ENCODE results near the gene AAMP. TPM values are rescaled to one million over a fixed set of nuclear protein-coding genes. Genes with fewer than 3 reads are reported as not detected.

The AAMP gene
- 126 to 194 TPM (median 130 TPM) in 5 replicates for total RNA-seq (2022; extraction: Qiagen RNA extraction)

GRCh38 chr2:218269900-218270720 lies at the start of gene AAMP, which contains the start of gene PNKD:
AAMP (minus strand) TSS chr2:218270137; CDS start chr2:218270086, 51 bp downstream.
PNKD (plus strand) TSS chr2:218270519; CDS start chr2:218270536, 17 bp downstream.

GRCh38 chr2:218292048-218293014 lies 22.4 kb upstream of the AAMP start, which contains the start of gene TMBIM1:
TMBIM1 (minus strand) TSS chr2:218292503; CDS start chr2:218282141, 10,362 bp downstream.

GRCh38 chr2:218260742-218261422 lies 9.1 kb downstream of the AAMP start, which contains the start of gene GPBAR1:
GPBAR1 (plus strand) TSS chr2:218261015; CDS start chr2:218262725, 1,710 bp downstream.

GRCh38 chr2:218216674-218217359 lies 53.1 kb downstream of the AAMP start, which contains the start of gene ARPC2:
ARPC2 (plus strand) TSS chr2:218217189; CDS start chr2:218217471, 282 bp downstream.

Other genes with a start within 250 kb of the AAMP start
- gene RUFY4, start 200.9 kb downstream of the AAMP start, total RNA-seq (2022; extraction: Qiagen RNA extraction): 0.08 TPM in 1 of 5 replicates, not detected in the others
- 0.05 TPM in 1 of 5 replicates, not detected in the others for gene CXCR2, start 144.1 kb downstream of the AAMP start, total RNA-seq (2022; extraction: Qiagen RNA extraction)
- not detected in 5 replicates for gene CXCR1, start 103.2 kb downstream of the AAMP start, total RNA-seq (2022; extraction: Qiagen RNA extraction)
- 280 to 299 TPM (median 293 TPM) in 5 replicates for gene ARPC2, start 52.9 kb downstream of the AAMP start, total RNA-seq (2022; extraction: Qiagen RNA extraction)
- gene GPBAR1, start 9.1 kb downstream of the AAMP start, total RNA-seq (2022; extraction: Qiagen RNA extraction): 0.24 to 0.54 TPM (median 0.40 TPM) in 5 replicates
- 58.2 to 76.9 TPM (median 74.2 TPM) in 5 replicates for gene PNKD, start 382 bp upstream of the AAMP start, total RNA-seq (2022; extraction: Qiagen RNA extraction)
- 127 to 142 TPM (median 137 TPM) in 5 replicates for gene TMBIM1, start 22.4 kb upstream of the AAMP start, total RNA-seq (2022; extraction: Qiagen RNA extraction)
- 0.07 to 0.09 TPM (median 0.07 TPM) in 3 of 5 replicates, not detected in the others for gene CATIP, start 86.7 kb upstream of the AAMP start, total RNA-seq (2022; extraction: Qiagen RNA extraction)
- gene SLC11A1, start 112.1 kb upstream of the AAMP start, total RNA-seq (2022; extraction: Qiagen RNA extraction): 0.16 to 0.21 TPM (median 0.17 TPM) in 5 replicates
- gene CTDSP1, start 129.7 kb upstream of the AAMP start, total RNA-seq (2022; extraction: Qiagen RNA extraction): 63.7 to 77.1 TPM (median 73.8 TPM) in 5 replicates
- 0.16 to 0.36 TPM (median 0.28 TPM) in 5 replicates for gene VIL1, start 149.0 kb upstream of the AAMP start, total RNA-seq (2022; extraction: Qiagen RNA extraction)